ENCODE results near the gene SLC9C2. TPM values are rescaled to one million over a fixed set of nuclear protein-coding genes. Genes with fewer than 3 reads are reported as not detected.
"Not testable (repeated sequence)": the region's sequence is repeated elsewhere in the genome, so short reads cannot be mapped to it uniquely, and the experiment has no call there.

Gene SLC9C2
- polyA plus RNA-seq, 3 donors: not detected

DNA sequence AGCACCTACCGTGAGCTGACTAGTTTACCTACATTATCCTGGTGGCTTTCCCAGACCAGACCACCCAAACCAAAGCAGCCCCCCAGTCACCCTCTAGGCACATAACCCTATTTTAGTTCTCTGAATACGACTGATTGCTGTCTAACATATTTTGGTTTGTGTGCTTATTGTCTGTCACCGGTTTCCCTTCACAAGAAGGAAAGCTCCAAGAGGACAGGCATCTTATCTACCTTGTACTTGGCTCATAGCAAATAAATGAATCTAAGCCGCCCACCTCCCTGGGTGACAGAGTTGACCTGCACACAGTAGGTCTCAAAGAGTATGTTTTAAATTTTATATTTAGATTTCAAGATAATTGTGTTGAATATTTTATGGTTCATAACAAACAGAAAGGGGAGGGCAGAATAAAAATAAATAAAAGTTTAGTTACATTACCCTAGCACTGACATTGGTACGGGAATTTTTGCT, 126.6 kb downstream of the SLC9C2 start:
- DNase-seq: peak in 1 of 3 donors; percentile 5
- H3K27ac ChIP-seq (ENCODE audit: low read depth in 1 of 2, low read length in 2 of 2): peak overlapping the region; percentile 84 to 97
- no peaks in the 10 kb centered on the region for H3K27me3 ChIP-seq (ENCODE audit: control insufficient read depth in 2 of 2, insufficient read depth in 2 of 2, low read length in 2 of 2)
- H3K36me3 Mint-ChIP-seq: peaks cover 11 to 24% of the 10 kb centered on the region in 2 donors
- H3K27ac Mint-ChIP-seq: peak overlapping the region; percentile 94 to 98 (median 97)
- H3K4me1 Mint-ChIP-seq: peaks cover 52% of the 10 kb centered on the region
- intact Hi-C loops (cut with micrococcal nuclease): loop anchor here (5.0 to 10.0 kb wide), 5 partner anchors 44 to 546 kb away; partner anchors contain the start of genes CENPL (in 2 of the 2), DARS2 (in 2 of the 2), GAS5 (in 2 of the 2) and ZBTB37 (in 2 of the 2)
- H3K27me3 Mint-ChIP-seq (ENCODE audit: low read depth in 3 of 3): peaks cover 0 to 4% (median 1%) of the 10 kb centered on the region in 3 donors
- WGBS (ENCODE audit: insufficient coverage): 25% methylated on average over 3 of the region's 5 CpGs
- H2AFZ ChIP-seq (ENCODE audit: insufficient read depth, low read depth, low read length, poor library complexity, severe bottlenecking): peak overlapping the region; percentile 84
- peak overlapping the region; percentile 85 to 92 for H3K4me3 Mint-ChIP-seq
- peak overlapping the region; percentile 44 to 92 (median 77) for H3K4me3 ChIP-seq (replicated peaks in 1 of 3; ENCODE audit: low read depth in 2 of 3, low read length in 3 of 3)
- peak overlapping the region; percentile 86 for H3K9ac ChIP-seq (ENCODE audit: insufficient read depth, low read length, poor library complexity, severe bottlenecking)
- H3K4me2 ChIP-seq (replicated peaks; ENCODE audit: extremely low read depth, low read length, poor library complexity, severe bottlenecking): peak overlapping the region; percentile 95
- H3K36me3 ChIP-seq (replicated peaks in 1 of 2; ENCODE audit: control insufficient read depth in 1 of 2, insufficient read depth in 2 of 2, low read length in 2 of 2): peaks cover 0 to 9% of the 10 kb centered on the region in 2 donors
- TF ChIP-seq CTCF (IDR thresholded peaks at IDR 0.05): no peak
- peaks cover 37 to 45% of the 10 kb centered on the region in 2 donors for H3K4me1 ChIP-seq (ENCODE audit: control insufficient read depth in 1 of 2, insufficient read depth in 2 of 2, low read length in 2 of 2)
- H4K20me1 ChIP-seq (ENCODE audit: insufficient read depth, low read length): peaks cover 7% of the 10 kb centered on the region
- peaks cover 0 to 9% (median 5%) of the 10 kb centered on the region in 7 donors for H3K9me3 Mint-ChIP-seq
- H3K9me3 ChIP-seq (replicated peaks in 1 of 2; ENCODE audit: control insufficient read depth in 1 of 2, insufficient read depth in 1 of 2, low read length in 2 of 2): peaks cover 1% of the 10 kb centered on the region in 2 donors
- H3K79me2 ChIP-seq (ENCODE audit: insufficient read depth, low read length): peaks cover 43% of the 10 kb centered on the region

DNA sequence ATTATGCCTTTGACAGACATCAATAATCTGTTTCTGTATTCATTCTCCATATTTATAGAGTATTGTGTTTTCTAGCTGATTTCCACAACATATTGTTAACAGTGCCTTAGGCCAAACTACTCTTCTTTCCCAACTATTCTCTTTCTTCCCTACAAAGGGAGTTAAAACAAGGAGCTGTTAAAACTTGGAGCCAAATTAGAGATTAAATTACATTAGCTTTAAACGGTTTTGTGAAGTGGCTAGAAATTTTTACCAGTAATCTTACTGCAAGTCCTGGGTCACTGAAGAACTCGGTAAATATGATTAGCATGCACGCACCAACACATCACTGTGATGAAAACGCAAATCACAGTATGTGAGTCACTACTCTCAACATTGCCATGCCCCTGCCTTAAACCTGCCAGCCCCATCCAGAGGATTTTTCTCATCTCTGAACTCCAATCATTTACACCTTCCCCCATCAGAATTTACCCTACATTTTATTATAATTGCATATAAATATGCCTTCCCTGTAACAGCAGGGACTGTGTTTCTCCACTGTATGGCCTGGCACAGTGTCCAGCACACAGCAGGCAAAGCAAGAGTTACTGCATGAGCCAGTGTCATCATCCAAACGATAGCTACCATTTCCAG, 127.2 kb downstream of the SLC9C2 start:
- H3K79me2 ChIP-seq (ENCODE audit: insufficient read depth, low read length): peaks cover 43% of the 10 kb centered on the region
- no peak for TF ChIP-seq CTCF (IDR thresholded peaks at IDR 0.05)
- H4K20me1 ChIP-seq (ENCODE audit: insufficient read depth, low read length): peaks cover 7% of the 10 kb centered on the region
- H3K4me3 ChIP-seq (replicated peaks in 1 of 3; ENCODE audit: low read depth in 2 of 3, low read length in 3 of 3): peak overlapping the region in 1 of 3 experiments; percentile 92
- H3K36me3 ChIP-seq (replicated peaks in 1 of 2; ENCODE audit: control insufficient read depth in 1 of 2, insufficient read depth in 2 of 2, low read length in 2 of 2): peaks cover 0 to 4% of the 10 kb centered on the region in 2 donors
- H3K4me1 ChIP-seq (ENCODE audit: control insufficient read depth in 1 of 2, insufficient read depth in 2 of 2, low read length in 2 of 2): peaks cover 37 to 45% of the 10 kb centered on the region in 2 donors
- H3K9me3 Mint-ChIP-seq: peaks cover 3 to 14% (median 10%) of the 10 kb centered on the region in 7 donors
- 80% methylated on average over 1 of the region's 5 CpGs for WGBS (ENCODE audit: insufficient coverage)
- H3K9me3 ChIP-seq (replicated peaks in 1 of 2; ENCODE audit: control insufficient read depth in 1 of 2, insufficient read depth in 1 of 2, low read length in 2 of 2): peaks cover 7% of the 10 kb centered on the region in 2 donors
- intact Hi-C loops (cut with micrococcal nuclease): loop anchor here (5.0 to 10.0 kb wide), 5 partner anchors 43 to 547 kb away; partner anchors contain the start of genes CENPL (in 2 of the 2), DARS2 (in 2 of the 2), GAS5 (in 2 of the 2) and ZBTB37 (in 2 of the 2)
- peaks cover 10 to 27% of the 10 kb centered on the region in 2 donors for H3K36me3 Mint-ChIP-seq
- peak; percentile 21 to 41 (median 25) for DNase-seq
- H3K27me3 Mint-ChIP-seq (ENCODE audit: low read depth in 3 of 3): peaks cover 0 to 4% (median 1%) of the 10 kb centered on the region in 3 donors
- H3K9ac ChIP-seq (ENCODE audit: insufficient read depth, low read length, poor library complexity, severe bottlenecking): no peak overlapping the region
- no peak overlapping the region for H2AFZ ChIP-seq (ENCODE audit: insufficient read depth, low read depth, low read length, poor library complexity, severe bottlenecking)
- H3K27ac Mint-ChIP-seq: peak overlapping the region; percentile 94 to 98 (median 97)
- peak overlapping the region; percentile 85 to 92 for H3K4me3 Mint-ChIP-seq
- peaks cover 52% of the 10 kb centered on the region for H3K4me1 Mint-ChIP-seq
- peak overlapping the region; percentile 84 to 97 for H3K27ac ChIP-seq (ENCODE audit: low read depth in 1 of 2, low read length in 2 of 2)
- H3K4me2 ChIP-seq (replicated peaks; ENCODE audit: extremely low read depth, low read length, poor library complexity, severe bottlenecking): peak overlapping the region; percentile 95
- no peaks in the 10 kb centered on the region for H3K27me3 ChIP-seq (ENCODE audit: control insufficient read depth in 2 of 2, insufficient read depth in 2 of 2, low read length in 2 of 2)

DNA sequence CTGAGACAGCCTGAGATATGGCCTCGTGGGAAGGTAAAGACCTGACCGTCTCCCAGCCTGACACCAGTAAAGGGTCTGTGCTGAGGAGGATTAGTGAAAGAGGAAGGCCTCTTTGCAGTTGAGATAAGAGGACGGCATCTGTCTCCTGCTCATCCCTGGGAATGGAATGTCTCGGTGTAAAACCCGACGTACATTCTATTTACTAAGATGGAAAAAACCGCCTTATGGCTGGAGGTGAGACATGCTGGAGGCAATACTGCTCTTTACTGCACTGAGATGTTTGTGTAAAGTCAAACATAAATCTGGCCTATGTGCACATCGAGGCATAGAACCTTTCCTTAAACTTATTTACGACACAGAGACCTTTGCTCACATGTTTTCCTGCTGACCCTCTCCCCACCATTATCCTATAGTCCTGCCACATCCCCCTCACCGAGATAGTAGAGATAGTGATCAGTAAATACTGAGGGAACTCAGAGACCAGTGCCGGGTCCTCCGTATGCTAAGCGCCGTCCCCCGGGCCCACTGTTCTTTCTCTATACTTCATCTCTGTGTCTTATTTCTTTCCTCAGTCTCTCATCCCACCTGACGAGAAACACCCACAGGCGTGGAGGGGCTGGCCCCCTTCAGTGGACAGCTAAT, 128.0 kb downstream of the SLC9C2 start:
- not testable (repeated sequence) for H3K4me2 ChIP-seq (replicated peaks; ENCODE audit: extremely low read depth, low read length, poor library complexity, severe bottlenecking); H3K4me3 ChIP-seq (replicated peaks in 1 of 3; ENCODE audit: low read depth in 2 of 3, low read length in 3 of 3); H3K27me3 Mint-ChIP-seq (ENCODE audit: low read depth in 3 of 3); DNase-seq; H2AFZ ChIP-seq (ENCODE audit: insufficient read depth, low read depth, low read length, poor library complexity, severe bottlenecking); H3K9ac ChIP-seq (ENCODE audit: insufficient read depth, low read length, poor library complexity, severe bottlenecking); H3K27me3 ChIP-seq (ENCODE audit: control insufficient read depth in 2 of 2, insufficient read depth in 2 of 2, low read length in 2 of 2); H3K27ac ChIP-seq (ENCODE audit: low read depth in 1 of 2, low read length in 2 of 2); H4K20me1 ChIP-seq (ENCODE audit: insufficient read depth, low read length); H3K36me3 ChIP-seq (replicated peaks in 1 of 2; ENCODE audit: control insufficient read depth in 1 of 2, insufficient read depth in 2 of 2, low read length in 2 of 2)
- Mint-ChIP-seq H3K9me3 (peaks cover 10 to 22% (median 17%) of the 10 kb centered on the region in 7 donors), H3K4me1 (peaks cover 46% of the 10 kb centered on the region), H3K36me3 (peaks cover 15 to 34% of the 10 kb centered on the region in 2 donors), H3K27ac (peak overlapping the region in 3 of 7 donors; percentile 41 to 98 (median 43)), H3K4me3 (peak overlapping the region in 1 of 2 donors; percentile 39)
- intact Hi-C loops (cut with micrococcal nuclease): loop anchor here (5.0 to 10.0 kb wide), 5 partner anchors 43 to 547 kb away; partner anchors contain the start of genes CENPL (in 2 of the 2), DARS2 (in 2 of the 2), GAS5 (in 2 of the 2) and ZBTB37 (in 2 of the 2)
- H3K9me3 ChIP-seq (replicated peaks in 1 of 2; ENCODE audit: control insufficient read depth in 1 of 2, insufficient read depth in 1 of 2, low read length in 2 of 2): peaks cover 14% of the 10 kb centered on the region in 2 donors
- H3K4me1 ChIP-seq (ENCODE audit: control insufficient read depth in 1 of 2, insufficient read depth in 2 of 2, low read length in 2 of 2): peaks cover 33 to 40% of the 10 kb centered on the region in 2 donors
- WGBS (ENCODE audit: insufficient coverage): 94% methylated on average over 8 of the region's 17 CpGs
- peaks cover 41% of the 10 kb centered on the region for H3K79me2 ChIP-seq (ENCODE audit: insufficient read depth, low read length)
